Measurements from ENCODE around the gene NUP37. TPM values are rescaled to one million over a fixed set of nuclear protein-coding genes. Genes with fewer than 3 reads are reported as not detected.

Gene NUP37
- total RNA-seq, 3 donors from 2014 or later (not counting 1 experiment from before 2014, with no cell fraction given): 10.6 to 14.7 (median 10.7) TPM

GRCh38 chr12:102051431-102051965, 68.4 kb downstream of the NUP37 start:
- Mint-ChIP-seq H3K27me3 (ENCODE audit: low read depth in 2 of 2) (no peaks in the 10 kb centered on the region), H3K9me3 (no peaks in the 10 kb centered on the region), H3K4me1 (peaks cover 23 to 25% of the 10 kb centered on the region in 2 donors), H3K36me3 (peaks cover 15% of the 10 kb centered on the region), H3K27ac (peak overlapping the region; percentile 64), H3K4me3 (no peak overlapping the region)
- no CpG with 5 or more reads among the region's 1 CpG for WGBS (ENCODE audit: insufficient coverage)
- no peak overlapping the region for H3K27ac ChIP-seq (ENCODE audit: low read length)
- H3K4me3 ChIP-seq (ENCODE audit: low read length): no peak overlapping the region
- H3K9me3 ChIP-seq (ENCODE audit: control insufficient read depth, insufficient read depth, low read length): no peaks in the 10 kb centered on the region
- TF ChIP-seq CTCF (IDR thresholded peaks at IDR 0.05): no peak
- DNase-seq (no peak), ATAC-seq (no peak)
- peaks cover 3% of the 10 kb centered on the region for H3K4me1 ChIP-seq (ENCODE audit: control insufficient read depth, insufficient read depth, low read length)
- H3K27me3 ChIP-seq (ENCODE audit: control insufficient read depth, insufficient read depth, low read length): no peaks in the 10 kb centered on the region
- intact Hi-C loops (cut with micrococcal nuclease): no loop called here
- H3K36me3 ChIP-seq (ENCODE audit: control insufficient read depth, insufficient read depth, low read length): peaks cover 52% of the 10 kb centered on the region

DNA sequence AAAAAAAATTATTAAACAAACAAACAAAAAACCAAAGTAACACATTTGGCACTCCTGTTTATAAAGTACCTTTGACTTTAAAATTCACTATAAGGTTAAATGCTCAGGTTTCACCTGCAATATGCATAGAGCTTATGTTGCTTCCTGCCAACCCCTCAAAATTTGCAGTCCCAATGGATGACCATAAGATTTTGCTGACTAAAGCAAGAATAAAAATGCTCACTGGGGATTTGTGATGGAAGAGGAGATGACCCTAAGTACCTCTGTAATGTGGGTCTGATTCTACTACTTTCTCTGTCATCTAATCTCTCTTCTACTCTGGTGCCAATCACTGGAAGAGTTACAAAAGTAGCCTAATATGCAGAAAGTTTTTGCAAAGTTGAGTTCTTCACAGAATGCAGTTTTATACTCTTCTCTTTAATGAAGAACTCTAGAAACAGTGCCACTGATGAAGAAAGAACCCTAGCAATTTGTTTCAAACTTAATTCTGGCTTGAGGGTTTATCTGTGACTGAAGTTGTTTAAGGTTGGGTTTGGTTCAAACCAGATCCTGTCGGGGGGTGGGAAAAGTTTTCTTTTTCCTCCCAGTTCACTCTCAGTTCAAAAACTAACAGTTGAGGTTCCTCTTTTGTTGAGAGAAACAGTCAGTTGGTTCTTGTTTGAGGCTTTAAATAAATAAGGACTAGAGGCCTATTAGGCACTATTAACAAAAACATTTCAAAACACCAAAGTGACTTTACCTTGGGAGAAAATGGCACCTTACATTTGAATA, 69.1 kb downstream of the NUP37 start:
- no peaks in the 10 kb centered on the region for H3K9me3 Mint-ChIP-seq
- peaks cover 3% of the 10 kb centered on the region for H3K4me1 ChIP-seq (ENCODE audit: control insufficient read depth, insufficient read depth, low read length)
- H3K27me3 Mint-ChIP-seq (ENCODE audit: low read depth in 2 of 2): no peaks in the 10 kb centered on the region
- no peak overlapping the region for H3K4me3 Mint-ChIP-seq
- H3K36me3 ChIP-seq (ENCODE audit: control insufficient read depth, insufficient read depth, low read length): peaks cover 49% of the 10 kb centered on the region
- H3K27ac ChIP-seq (ENCODE audit: low read length): no peak overlapping the region
- peaks cover 21 to 23% of the 10 kb centered on the region in 2 donors for H3K4me1 Mint-ChIP-seq
- WGBS (ENCODE audit: insufficient coverage): 33% methylated on average over 1 of the region's 1 CpG
- H3K36me3 Mint-ChIP-seq: peaks cover 8% of the 10 kb centered on the region
- H3K9me3 ChIP-seq (ENCODE audit: control insufficient read depth, insufficient read depth, low read length): no peaks in the 10 kb centered on the region
- TF ChIP-seq CTCF (IDR thresholded peaks at IDR 0.05): no peak
- DNase-seq (no peak), ATAC-seq (no peak)
- no peak overlapping the region for H3K4me3 ChIP-seq (ENCODE audit: low read length)
- intact Hi-C loops (cut with micrococcal nuclease): no loop called here
- peak overlapping the region; percentile 64 for H3K27ac Mint-ChIP-seq
- no peaks in the 10 kb centered on the region for H3K27me3 ChIP-seq (ENCODE audit: control insufficient read depth, insufficient read depth, low read length)

GRCh38 chr12:102043928-102044327, 76.0 kb downstream of the NUP37 start:
- DNase-seq: peak in 1 of 2 donors; percentile 53
- Mint-ChIP-seq H3K4me3 (no peak overlapping the region), H3K36me3 (no peaks in the 10 kb centered on the region), H3K27me3 (ENCODE audit: low read depth in 2 of 2) (no peaks in the 10 kb centered on the region), H3K27ac (no peak overlapping the region), H3K4me1 (no peaks in the 10 kb centered on the region), H3K9me3 (no peaks in the 10 kb centered on the region)
- Histone ChIP-seq H3K4me1 (ENCODE audit: control insufficient read depth, insufficient read depth, low read length) (no peaks in the 10 kb centered on the region), H3K9me3 (ENCODE audit: control insufficient read depth, insufficient read depth, low read length) (no peaks in the 10 kb centered on the region), H3K36me3 (ENCODE audit: control insufficient read depth, insufficient read depth, low read length) (peaks cover 65% of the 10 kb centered on the region), H3K4me3 (ENCODE audit: low read length) (no peak overlapping the region), H3K27ac (ENCODE audit: low read length) (no peak overlapping the region), H3K27me3 (ENCODE audit: control insufficient read depth, insufficient read depth, low read length) (no peaks in the 10 kb centered on the region)
- no peak for TF ChIP-seq CTCF (IDR thresholded peaks at IDR 0.05)
- intact Hi-C loops (cut with micrococcal nuclease): no loop called here
- no peak for ATAC-seq
- 40% methylated on average over 1 of the region's 1 CpG for WGBS (ENCODE audit: insufficient coverage)
